GM18519 (cell line): ENCODE data around the gene FBXL3.
"Not testable (repeated sequence)": the region's sequence is repeated elsewhere in the genome, so short reads cannot be mapped to it uniquely, and the experiment has no call there.

ENCODE experiments used
- ATAC-seq: cut with Tn5 transposase; IDR thresholded peaks from one replicate; pipeline ENCODE4 v1.9.1; 2021; ENCODE audit warnings: mild to moderate bottlenecking, moderate library complexity; ENCODE audit not compliant: unreplicated experiment, low FRiP score

The FBXL3 gene

DNA sequence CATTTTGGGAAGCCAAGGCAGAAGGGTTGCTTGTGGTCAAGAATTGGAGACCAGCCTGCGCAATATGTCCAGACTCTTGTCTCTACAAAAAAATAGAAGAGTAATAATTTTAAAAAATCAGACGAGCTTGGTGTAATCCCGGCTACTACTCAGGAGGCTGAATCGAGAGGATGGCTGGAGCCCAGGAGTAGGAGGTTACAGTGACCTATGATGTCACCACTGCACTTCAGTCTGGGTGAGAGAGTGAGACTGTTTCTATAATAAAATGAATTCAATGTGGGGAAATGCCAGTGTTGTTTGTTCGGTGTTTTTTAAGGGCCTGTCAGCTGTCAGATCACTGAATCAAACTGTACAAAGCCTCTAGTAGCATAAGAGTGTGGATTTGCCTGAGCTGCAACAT is 1.2 kb upstream of the FBXL3 start:
- ATAC-seq: no peak

DNA sequence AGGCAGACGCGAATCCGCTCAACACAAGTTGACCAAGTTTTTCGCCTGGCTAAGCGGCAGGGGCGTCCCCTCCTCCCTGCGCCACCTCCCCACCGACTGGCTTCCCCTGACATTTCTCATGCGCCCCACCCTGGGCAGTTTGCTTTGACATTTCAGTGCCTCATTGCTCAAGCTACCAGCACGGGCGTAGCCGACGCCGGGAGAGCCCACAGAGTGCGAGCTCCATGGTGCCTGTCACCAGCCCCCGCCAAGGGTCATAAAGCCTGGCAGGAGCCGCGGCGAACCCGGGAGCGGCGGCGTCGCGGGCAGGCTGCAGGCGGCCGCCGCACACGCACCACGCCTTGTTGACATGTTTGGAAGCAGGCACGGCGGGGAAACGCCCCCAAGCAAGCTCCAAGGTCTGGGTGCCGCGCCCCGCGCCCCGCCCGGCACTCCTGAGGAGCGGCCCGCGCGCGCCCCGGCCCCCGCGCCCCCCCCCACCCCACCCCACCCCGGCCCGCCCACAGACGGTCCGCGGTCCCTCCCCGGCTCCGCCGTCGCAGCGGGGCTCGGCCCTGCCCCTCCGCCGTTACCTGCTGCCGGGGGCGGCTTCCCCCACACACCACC is 601 bp downstream of the FBXL3 start:
- peak; percentile 41 for ATAC-seq

DNA sequence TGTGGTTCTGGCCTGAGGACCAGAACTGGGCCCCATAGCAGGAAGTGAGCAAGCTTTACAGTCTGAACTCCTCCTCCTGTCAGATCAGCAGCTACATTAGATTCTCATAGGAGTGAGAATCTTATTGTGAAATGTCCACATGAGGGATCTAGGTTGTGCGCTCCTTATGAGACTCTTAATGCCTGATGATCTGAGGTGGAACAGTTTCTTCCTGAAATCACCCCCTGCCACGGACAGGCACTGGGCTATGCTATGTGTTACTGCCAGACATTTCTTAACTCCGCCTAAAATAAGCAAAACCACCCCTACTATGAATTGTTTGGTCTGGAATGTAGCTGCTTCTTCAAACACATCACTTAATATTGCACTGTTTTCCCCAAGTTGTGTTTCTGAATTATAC is 4.6 kb downstream of the FBXL3 start:
- ATAC-seq: no peak

DNA sequence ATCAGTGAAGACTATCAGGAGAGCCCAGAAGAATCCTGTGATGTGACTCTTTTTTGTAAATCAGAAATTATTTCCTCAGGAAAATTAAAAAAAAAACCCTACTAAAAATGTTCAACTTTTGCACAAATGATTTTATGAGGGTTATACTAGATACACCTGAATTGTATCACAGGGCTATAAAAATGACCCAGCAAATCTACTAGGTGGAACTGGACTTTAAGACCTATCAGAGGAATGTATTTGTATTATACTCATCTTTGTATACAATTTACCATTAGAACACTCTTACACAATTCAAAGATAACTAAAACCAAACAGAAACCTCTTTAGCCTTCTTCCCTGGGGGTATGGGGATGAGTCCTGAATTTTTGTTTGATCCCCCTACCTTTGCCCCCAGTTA is 7.2 kb downstream of the FBXL3 start:
- ATAC-seq: no peak

DNA sequence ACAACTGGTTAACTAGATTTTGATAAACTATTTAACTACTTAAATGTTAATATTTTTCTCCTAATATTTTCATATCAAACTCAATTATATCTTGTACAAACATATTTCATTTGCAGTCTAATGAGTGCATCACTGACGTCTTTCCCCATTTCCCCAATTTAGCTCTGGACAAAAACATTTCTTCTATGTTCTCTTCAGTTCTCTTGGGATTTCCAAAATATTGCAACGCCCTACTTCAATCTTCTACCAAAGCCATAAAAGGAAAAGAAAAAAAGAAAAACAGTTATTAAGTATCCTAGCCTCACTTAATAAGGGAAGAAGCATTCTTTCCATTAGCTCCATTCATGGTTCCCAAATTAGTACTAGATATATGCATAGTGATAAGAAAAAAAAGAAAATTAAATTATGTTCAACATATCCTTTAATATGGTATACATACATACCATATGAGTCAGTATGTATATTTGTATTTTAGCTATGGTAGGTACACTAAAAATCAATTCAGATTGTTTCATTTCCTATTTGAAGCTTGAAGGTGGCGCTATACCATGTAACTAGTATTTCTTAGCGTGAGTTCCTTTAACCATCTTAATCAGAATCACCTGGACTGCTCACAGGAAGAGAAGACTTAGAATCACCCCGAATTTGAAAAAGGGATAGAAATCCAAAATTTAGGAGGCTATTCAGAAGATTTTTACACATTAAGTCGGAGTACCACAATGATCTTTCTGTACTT is 9.9 kb downstream of the FBXL3 start:
- ATAC-seq: no peak

DNA sequence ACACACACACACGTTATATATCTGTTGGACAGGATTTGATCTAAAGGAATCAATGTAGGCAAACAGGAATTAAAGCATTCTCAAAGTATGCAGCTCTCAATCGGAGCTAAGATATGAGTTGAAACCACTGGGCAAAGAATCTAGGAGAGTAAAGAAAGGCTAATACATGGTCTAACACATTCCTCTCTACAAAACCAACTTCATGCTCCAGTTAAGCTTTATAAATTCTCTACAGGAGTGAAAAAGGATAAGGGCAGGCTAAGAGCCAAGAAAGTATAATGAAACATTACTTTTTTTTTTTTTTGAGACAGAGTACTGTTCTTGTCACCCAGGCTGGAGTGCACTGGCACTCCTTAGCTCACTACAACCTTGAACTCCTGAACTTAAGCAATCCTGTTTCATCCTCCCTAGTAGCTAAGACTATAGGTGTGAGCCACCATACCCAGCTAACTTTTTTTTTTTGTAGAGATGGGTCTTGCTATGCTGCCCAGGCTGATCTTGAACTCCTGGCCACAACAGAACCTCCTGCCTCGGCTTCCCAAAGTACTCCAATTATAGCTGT is 10.6 kb downstream of the FBXL3 start:
- no peak for ATAC-seq

DNA sequence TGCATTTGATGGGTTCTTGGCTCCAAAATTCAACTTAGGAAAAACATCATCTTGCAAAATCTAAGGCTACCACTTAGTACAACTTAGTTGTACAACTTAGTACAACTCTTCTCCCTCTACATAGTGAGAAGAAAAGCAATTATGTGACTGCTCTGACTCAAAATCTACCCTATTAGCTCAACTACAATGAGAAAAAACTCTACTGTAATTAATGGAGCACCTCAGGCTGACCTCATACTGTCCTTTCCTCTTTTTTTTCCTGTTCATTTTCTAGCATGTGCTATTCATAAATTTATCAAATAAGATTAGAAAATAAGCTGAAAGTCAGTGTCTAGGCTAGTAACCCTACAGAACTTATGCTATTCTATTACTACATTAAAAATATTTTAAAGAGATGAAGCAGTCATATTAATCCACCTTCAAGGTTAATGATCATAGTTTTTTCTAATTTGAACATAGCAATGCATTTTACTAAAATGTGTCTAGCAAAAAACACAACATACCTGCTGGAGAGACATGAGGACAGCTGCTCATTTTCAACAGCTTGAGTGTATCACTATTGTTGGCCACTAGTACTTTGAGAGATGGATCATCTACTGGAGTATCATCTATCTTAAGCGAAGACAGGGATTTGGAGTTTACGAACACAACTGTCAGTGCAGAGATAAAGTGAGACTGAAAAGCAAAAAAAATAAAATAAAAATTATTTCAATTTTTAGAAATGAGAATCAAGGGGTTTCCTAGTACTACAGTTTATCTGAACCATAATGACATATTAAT is 11.9 kb downstream of the FBXL3 start:
- ATAC-seq: no peak

DNA sequence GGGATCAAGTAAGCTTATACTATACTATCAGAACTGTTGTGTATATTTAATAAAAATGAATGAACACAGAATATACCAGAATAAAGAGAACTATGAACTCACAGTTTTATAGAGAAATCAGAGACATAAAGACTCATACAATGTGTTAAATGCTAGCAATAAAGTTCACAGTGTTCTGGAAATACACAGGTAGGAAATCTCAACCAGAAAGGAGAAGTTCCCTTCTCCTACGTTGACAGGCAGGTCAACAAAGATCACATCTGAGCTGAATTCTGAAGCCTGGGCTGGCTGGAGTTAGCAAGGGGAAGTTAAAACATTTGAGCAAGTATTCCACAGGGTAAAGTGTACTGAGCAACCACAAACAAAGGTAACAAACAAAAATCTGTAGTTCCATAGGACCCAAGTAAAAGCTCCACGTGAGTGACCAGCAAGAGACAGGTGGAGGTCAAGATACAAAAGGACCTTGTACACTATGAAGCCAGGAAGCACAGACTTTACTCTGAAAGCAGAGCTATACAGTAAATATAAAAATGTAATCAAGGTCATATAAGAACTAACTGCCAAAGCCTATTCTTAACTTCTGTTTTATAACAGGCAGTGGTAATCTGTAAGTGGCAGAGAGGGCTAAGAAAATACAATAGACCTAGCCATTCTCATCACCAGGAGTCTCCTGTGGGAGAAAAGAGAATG is 13.0 kb downstream of the FBXL3 start:
- ATAC-seq: no peak

DNA sequence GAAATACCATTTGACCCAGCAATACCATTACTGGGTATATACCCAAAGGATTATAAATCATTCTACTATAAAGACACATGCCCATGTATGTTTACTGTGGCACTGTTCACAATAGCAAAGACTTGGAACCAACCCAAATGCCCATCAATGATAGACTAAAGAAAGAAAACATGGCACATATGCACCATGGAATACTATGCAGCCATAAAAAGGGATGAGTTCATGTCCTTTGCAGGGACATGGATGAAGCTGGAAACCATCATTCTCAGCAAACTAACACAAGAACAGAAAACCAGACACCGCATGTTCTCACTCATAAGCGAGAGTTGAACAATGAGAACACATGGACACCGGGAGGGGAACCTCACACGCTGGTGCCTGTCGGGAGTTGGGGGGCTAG is 17.2 kb downstream of the FBXL3 start:
- not testable (repeated sequence) for ATAC-seq

DNA sequence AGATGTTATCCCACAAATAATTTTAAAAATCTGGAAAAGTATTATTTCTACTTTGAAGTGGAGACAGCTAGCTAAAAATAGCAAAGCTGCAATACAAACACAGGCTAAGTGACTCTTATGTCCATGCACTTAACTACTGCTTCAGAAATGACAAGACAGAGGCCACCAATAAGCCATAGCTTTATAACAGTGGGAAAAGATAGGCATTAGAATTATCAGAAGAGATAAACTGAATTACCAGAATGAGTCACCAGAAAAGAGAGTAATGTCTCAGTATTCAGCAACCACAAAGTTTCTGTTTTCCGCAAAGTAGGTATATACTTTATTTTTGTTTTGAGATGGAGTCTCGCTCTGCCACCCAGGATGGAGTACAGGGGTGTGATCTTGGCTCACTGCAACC is 17.9 kb downstream of the FBXL3 start:
- no peak for ATAC-seq

DNA sequence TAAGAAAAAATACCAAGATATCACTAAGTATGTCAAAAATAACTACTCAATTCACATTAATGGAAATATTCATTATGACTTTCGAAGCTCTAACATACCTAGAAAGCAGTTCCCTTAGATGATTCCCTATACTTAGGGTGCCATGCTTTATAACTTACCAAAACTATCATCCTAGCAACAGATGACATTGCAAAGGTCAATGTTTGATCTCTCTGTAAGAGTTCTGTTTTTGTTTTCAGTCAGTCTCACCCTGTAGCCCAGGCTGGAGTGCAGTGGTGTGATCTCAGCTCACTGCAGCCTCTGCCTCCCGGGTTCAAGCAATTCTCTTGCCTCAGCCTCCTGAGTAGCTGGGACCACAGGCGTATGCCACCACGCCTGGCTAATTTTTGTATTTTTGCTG is 18.6 kb downstream of the FBXL3 start:
- ATAC-seq: not testable (repeated sequence)

DNA sequence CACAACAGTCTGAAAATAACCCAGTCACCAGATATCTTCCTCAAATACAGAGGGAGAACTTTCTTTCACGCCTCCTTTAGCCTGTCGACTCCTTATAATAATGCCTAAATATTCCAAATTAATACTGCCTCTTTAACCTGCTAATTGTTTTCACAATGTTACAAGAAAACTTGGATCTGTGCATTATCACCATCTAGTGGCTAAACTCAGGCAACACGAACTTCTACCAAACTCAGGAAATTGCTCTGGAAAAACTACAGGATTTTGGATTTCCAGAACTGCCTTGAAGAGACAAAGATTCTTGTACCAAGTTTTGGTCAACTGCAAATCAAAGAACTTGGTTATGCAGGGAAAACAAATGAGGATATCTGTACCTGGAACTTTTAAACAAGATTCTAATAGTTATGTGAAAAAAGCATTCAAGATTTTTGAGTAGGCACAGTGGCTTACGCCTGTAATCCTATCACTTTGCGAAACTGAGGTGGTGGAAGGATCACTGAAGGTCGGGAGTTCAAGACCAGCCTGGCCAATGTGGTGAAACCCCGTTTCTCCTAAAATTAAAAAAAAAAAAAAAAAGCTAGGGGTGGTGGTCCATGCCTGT is 24.3 kb downstream of the FBXL3 start:
- no peak for ATAC-seq

DNA sequence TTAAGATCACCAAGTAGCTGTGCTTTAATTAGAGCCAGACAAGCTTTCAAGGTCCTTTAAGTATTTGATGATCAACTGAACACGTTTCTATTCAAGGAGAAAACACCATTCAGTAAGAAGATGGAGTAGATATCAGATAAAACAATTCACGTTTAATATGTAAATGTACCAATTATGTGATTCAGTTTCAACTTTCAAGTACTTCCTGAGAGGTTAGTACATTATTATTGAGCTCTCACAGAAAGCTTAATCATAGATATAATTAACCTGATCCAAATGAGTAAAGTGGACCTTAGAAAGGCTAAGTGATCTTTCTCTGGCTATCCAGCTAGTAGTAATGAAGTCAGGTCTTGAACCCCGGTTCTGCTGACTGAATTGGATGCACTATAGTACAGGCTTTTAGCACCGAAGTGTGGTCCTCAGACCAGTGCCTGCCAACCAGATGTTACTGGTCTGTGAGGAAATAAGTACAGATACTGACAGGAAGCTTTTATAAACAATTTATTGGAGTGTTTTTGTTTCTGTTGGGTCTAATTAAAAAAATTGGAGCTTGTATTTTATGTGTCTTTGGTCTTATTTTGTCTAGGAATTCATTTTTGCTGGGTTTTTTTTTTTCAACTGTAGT is 24.9 kb downstream of the FBXL3 start:
- ATAC-seq: no peak

DNA sequence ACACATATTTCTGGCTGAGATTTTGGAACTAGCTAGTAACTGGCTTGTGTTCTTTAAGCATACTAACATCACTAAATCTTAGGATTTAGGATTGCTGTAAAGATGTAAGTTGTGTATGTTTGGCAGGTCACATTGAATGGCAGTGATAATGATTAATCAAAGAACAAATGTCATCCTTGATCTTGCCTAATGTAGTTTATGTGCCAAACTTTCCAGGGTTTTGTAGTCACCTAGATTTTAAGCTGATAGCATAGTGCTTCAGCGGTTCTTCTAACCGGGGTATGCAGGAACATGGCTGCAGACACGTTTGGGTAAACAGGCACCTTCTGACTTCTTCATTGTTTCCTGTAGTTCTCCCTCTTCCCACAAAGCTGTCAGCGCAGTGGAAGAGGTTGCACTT is 25.4 kb downstream of the FBXL3 start:
- no peak for ATAC-seq

DNA sequence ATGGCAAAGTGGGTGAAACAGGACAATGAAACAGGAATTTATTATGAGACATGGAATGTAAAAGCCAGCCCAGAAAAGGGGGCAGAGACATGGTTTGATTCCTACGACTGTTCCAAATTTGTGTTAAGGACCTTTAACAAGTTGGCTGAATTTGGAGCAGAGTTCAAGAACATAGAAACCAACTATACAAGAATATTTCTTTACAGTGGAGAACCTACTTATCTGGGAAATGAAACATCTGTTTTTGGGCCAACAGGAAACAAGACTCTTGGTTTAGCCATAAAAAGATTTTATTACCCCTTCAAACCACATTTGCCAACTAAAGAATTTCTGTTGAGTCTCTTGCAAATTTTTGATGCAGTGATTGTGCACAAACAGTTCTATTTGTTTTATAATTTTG is 26.5 kb downstream of the FBXL3 start:
- ATAC-seq: no peak

DNA sequence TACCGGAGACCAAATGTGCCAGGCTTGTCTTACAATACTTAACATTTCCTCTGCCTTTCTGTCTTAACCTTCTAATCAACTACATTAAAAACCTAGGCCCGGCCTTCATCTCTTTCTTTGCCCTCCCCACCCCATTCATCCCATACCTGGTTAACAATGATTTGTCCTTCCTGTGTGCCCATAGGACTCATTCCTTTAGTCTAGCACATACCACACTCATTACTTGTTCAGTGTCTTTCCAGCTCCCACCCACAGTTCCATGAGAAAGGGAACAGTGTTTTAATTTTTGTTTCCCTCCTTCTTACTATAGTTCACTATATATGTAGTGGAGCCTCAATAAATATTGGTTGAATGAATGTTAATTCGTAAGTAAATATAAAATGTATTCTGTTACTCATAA is 32.7 kb downstream of the FBXL3 start:
- ATAC-seq: no peak

DNA sequence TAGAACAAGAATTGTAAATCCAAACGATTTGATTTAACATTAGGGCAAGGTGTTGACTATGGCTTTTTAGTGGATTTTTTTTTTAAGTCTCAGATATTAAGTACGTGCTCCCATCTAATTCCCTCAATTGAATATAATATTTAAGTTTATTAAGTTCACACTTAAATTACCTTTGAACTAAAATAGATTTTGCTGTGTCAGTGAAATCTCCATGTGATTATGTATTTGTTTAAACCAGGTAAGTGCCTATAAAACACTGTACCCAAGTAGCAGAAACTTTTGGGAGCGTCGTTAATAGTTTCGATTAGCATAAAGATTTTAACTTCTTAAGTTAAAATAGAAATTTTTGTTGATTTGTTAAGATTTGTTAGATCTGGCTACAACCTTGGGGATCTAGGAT is 33.5 kb downstream of the FBXL3 start:
- no peak for ATAC-seq

DNA sequence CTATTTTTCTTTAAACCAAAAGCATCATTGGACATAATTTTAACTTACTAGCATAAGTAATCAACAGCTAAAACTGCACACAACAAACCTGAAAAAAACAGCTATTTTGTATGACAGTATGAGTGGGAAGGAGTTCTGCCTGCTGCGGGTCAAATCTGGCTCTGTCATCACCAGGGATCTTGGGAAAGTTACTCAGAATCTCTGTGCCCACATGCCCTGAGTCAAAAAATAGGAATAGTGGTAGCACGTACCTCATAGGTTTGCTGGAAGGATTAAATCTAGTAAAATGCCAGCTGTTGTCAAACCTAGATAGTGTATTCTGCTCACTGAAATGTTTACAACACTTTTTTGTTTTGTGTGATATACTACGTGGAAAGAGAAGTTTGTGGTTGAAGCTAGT is 33.9 kb downstream of the FBXL3 start:
- no peak for ATAC-seq

DNA sequence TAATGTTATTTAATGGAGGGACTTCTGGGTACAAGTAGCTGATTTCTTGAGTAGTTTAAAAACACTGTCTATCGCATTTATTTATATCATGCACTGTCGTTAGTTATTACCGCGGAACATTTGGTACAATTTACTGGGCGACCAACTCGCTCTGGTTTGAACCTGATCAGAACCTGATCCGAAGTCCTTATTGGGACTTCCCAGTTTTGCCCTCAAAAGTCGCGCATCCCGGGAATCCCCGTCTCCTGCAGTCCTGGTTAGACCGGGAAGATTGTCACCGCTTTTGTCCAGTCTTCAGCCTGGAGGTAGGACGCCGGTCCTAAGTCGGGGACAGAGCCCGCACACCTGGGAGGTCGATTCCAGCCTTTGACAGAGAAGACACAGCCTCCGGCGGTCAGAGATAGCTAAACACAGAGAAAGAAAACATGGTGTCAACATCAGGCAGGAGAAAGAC is 34.4 kb downstream of the FBXL3 start:
- ATAC-seq: no peak
